Activated CD8-positive, alpha-beta memory T cell treated with anti-CD3 and anti-CD28 coated beads, Interleukin-2, amount 50 U/mL, for 4 hours (primary cell): Measurements from ENCODE around the gene ALX3.
"Not testable (repeated sequence)": the region's sequence is repeated elsewhere in the genome, so short reads cannot be mapped to it uniquely, and the experiment has no call there.

Source experiments
- DNase-seq: peaks from one replicate; pipeline ENCODE4 v3.0.0-alpha.2; 2020

ALX3 gene

DNA sequence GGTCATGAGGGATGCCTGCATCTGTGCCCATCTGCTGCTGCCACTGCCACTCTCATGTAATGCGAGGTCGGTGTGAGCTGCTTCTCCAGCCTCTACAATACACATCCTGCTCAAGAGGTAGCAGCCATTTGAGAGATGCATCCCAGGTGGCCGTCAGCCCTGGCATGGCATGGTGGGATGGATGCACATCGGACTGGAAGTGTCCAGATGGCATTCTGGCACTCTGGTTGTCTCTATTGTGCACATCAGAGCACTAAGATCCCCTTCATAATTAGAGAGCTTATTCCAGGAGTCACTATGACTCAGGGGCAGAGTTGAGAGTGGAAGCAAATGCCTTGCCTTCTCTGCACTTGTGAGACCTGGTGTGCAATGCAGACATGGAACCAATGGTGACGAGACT, 32.2 kb downstream of the ALX3 start:
- no peak for DNase-seq

DNA sequence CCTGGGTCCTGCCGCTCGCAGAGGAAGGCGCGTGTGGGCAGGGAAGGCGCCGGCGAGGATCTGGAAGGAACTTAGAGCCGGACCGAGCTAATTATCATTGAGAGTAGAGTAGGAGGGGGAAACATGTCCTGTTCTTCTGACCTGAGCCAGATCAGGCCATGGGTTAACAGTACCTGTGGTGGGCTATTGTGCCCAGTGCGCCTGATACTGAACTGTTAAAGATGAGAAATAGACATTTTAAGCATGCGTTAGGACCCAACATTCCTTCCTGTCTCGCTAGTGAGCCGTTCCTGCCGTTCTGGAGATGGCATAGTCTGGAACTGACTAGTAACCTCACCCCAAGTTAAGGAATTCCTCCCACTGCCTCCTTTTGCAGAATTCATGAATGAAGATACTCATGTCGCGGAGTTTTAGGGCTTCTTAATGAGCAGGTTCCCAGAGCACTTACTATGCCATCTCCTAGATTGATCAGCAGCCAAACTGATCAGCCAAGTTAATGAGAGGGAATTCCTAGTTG, 35.2 kb downstream of the ALX3 start:
- DNase-seq = no peak

DNA sequence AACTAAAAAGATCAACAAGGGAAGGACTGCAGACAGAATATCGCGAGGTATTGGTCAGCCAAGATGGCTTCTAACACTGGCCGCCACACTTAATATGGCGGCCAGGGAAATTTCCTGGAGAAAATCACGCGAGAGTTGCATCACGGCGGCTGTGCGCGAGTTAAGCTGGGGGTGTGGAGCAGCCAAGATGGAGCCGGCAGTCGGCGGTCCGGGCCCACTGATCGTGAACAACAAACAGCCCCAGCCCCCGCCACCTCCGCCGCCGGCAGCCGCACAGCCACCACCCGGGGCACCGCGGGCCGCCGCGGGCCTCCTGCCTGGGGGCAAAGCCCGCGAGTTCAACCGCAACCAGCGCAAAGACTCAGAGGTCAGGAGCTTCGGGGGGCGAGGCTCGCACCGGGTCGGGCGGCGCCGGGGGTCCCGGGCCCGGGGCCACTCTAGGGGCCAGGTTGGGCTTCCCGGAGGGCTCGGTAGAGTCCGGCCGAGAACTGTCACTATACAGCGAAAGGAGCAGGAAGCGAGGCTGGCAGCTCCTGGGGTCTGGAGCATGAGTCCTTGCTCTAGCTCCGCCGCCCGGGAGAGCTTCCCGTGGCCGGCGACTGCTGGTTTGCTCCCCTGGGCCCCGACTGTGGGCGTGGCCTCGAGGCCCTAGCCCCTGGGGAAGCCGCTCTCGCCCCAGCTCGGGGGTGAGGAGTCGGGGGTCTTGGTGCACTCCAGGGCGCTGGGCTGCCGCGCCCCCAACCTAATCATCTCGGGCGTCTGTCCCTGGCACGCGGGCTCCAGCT, 35.8 kb downstream of the ALX3 start, which contains the start of gene STRIP1:
Gene STRIP1, plus strand, starts transcription at position 174 of the 785 bp plus-strand sequence. Its CDS starts 14 bp downstream, at position 188.
- DNase-seq = peak; percentile 92

DNA sequence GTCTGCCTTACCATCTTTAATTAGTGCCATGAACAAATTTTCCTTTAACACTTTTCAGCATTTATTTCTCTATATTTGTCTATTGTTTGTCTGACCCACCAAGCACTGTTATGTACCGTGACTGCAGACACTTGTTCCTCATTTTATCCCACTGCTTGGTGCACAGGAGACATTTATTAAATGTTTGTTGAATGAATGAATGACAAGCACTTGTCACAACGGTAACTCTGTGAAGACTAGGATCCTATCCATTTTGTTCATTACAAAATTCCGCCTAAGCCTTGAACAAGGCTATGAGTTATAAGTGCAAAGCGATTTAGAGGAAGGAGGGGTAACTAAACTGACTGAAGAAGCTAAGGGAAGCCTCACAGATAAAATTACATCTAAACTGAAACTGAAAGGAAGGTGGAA, 36.4 kb downstream of the ALX3 start:
- DNase-seq = no peak

DNA sequence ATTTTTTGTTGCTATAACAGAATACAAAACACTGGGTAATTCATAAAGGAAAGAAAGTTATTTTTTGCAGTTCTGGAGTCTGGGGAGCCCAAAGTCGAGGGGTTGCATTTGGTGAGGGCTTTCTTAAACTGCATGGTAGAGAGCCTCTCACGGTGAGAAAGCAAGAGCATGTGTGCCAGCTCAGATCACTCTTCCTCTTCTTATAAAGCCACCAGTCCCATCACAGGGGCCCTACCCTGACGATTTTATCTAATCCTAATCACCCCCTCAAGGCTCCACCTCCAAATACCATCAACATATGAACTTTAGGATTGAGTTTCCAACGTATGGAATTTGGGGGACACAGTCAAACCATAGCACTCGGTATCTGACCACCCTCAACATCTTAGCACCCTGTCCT, 37.1 kb downstream of the ALX3 start:
- DNase-seq = no peak

DNA sequence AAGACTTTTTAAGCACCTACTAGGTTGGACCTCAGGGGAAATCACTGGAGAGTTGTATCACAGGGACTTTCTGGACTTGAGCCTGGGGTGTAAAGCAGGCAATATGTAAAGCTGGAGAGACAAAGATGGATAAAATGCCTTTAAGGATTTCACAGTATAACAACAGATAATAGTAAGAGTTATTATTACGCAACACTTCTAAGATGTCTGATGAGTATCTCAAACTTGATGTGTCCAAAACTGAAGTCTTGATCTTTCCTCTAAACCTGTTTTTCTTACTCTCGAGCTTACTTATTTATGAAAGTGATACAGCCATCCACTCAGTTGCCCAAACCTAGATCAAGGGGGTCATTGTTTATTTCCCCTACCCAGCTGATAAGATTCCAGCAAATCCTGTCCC, 38.1 kb downstream of the ALX3 start:
- DNase-seq = no peak

DNA sequence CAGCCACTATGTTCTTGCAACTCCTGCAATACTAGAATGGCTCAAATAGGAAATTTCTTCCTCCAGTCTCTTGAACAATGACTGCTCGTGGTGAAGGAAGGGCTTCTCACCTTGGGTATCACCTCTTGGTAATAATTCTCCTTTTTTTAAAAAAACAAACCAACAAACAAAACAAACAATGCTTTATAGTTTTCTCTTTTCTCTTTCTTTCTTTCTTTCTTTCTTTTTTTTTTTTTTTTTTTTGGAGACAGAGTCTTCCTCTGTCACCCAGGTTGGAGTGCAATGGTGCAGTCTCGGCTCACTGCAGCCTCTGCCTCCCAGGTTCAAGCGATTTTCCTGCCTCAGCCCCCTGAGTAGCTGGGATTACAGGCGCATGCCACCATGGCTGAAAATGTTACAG, 39.8 kb downstream of the ALX3 start:
- not testable (repeated sequence) for DNase-seq

DNA sequence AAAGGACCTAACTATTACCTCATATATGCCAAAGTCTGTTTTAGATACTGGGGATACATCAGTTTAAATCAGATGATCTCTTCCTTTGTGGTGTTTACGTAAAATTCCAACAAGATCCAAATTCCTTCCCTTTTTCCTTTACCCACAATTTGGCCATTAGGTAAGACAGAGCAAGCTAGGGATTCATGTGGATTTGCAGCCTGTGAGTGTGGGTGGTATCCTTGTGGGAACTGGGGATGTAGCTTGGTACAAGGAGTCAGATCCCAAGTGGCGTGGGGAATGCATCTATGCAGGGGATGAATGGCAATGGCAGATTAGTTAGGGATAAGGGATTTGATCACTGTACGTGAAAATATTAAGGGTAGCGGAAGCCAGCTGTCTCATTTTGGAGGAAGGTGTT, 45.9 kb downstream of the ALX3 start:
- no peak for DNase-seq

DNA sequence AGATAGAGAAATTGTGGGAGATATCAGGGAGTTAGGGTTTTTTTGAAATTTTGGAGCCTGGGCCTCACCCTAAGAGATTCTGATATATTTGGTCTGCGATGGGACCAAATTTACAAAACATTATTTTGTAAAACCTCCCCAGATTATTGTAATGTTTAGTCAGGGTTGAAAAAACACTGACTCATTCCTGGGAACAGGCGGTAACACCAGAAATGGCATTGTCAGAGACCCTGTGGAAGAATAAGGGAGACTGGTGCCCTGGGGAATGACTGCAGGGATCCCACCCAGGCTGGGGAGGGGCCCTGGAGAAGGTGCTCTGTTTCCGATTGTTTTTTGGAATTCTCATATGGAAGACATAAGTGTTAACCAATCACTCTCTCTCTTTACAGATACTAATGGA, 49.2 kb downstream of the ALX3 start:
- no peak for DNase-seq

DNA sequence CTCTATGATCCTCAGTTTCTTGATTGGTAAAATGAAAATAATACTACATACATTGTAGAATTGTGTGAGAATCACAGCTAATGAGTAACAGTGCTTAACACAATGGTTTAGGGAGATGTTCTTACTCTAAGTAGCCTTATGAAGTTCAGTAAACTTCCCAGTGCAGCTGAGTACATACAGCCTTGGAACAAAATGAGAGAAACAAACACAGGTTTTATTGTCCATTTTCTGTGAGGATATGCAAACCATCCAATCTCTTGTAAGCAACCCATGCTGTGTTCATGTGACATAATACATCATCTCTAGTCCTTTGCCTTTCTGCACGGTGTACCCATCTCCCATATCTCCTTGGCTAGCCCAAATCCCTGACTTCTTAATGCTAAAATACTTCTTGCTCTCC, 50.7 kb downstream of the ALX3 start:
- DNase-seq = no peak

DNA sequence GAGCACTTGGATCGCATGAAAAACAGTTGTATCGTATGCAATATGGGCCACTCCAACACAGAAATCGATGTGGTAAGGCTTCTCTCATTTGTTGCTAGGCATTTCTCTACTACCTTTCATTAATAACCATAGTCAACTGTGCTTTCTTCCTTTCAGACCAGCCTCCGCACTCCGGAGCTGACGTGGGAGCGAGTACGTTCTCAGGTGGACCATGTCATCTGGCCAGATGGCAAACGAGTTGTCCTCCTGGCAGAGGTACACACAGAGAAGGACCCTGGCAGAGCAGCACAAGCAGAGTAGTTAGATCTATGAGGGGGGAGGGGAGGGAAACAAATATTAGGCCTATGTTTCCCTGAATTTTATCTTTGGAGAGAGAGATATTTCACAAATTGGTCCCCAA, 52.1 kb downstream of the ALX3 start:
- DNase-seq = no peak

DNA sequence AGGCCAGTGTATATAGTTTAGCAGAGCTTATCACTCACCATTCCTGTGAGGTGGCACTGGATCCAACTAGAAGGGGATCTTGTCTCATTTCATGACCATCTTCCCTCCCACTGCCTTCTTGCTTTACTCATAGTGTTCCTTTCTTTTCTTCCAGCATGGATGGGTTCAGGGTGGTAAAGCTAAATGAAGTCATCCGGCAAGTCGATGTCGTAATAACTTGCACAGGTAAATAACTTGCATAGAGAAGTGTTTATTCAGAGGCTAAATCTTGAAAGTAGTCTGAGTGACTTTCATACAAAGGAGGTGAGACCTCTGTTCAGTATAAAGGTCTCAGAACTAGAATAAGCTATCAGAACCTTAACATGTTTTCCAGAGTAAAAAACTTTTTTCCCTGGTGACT, 52.7 kb downstream of the ALX3 start:
- no peak for DNase-seq

DNA sequence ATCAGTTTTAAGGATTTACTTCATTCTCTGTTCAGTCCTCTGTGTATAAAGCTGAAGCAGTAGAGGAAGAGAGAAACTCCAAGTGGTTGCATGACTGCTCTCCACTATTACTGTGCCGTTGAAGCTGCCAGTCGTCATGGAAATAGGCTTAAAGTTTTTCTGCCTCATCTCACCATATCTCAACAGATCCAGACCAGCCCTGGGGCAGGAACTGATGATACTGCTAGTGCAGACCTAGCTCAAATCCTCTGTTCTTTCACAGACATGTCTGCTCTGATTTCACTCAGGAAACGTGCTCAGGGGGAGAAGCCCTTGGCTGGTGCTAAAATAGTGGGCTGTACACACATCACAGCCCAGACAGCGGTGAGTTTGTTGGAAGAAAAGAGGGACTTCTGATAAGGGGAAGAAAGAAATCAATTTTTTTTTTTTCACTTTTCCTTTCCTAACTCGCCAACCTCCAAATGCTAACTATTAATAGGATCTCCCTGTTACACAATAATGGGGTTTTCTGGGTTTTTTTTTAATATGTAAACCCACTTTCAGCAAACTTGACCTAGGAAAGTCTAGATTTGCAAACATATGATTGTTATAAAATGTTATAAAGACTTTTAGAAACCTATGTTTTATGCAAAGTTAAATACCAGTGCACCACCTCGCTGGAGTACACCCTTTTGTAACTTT, 58.2 kb downstream of the ALX3 start:
- DNase-seq = no peak

DNA sequence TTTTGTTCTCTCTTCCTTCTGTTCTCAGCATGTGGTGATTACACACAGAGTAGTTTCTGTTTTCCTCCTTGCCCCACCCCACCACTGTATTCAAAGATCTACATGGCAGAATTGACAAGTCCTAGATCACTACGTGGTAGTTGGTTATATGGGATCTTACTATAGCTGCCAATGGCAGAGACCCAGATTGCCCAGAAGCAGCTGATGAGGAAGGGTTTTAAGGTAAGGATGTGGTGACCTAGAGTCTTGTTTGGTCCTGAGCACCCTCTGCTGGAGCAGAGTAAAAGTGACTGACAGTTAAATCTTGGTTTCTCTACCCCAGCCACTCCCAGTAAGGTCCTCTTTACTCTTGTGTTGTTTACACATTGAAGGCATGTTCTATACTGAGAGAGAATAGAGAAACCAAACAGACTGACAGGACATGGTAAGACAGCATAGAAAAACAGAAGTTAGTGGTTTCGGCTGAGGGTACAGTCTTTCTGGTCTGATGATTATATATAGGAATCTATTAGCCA, 58.9 kb downstream of the ALX3 start:
- no peak for DNase-seq
